ENCODE results near the gene IMPG2. TPM values are rescaled to one million over a fixed set of nuclear protein-coding genes. Genes with fewer than 3 reads are reported as not detected.

IMPG2 gene
- total RNA-seq, 1 donor, result 0.36 TPM

DNA sequence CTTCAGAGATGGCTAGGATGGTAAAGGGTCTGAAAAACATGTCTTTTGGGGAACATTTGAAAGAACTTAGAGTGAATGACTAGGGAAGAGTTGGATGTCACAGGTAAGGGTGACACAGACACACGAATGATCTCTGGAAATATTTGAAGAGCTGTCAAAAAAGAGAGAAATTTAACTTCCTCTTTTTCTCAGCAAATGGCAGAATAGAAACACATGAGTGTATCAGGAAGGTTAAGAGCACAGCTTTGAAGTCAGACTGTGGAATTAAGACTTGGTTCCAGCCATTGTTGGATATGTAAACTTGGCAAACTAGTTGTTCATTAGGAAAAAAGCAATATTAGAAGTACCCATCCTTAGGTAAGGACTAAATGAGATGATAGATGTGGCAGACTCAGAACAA is 117.7 kb downstream of the IMPG2 start:
- DNase-seq (ENCODE audit: insufficient read length, low spot score, missing footprints), result no peak
- H4K20me1 ChIP-seq (ENCODE audit: insufficient read depth, low read length), result no peaks in the 10 kb centered on the region
- TF ChIP-seq, protein P1, sequence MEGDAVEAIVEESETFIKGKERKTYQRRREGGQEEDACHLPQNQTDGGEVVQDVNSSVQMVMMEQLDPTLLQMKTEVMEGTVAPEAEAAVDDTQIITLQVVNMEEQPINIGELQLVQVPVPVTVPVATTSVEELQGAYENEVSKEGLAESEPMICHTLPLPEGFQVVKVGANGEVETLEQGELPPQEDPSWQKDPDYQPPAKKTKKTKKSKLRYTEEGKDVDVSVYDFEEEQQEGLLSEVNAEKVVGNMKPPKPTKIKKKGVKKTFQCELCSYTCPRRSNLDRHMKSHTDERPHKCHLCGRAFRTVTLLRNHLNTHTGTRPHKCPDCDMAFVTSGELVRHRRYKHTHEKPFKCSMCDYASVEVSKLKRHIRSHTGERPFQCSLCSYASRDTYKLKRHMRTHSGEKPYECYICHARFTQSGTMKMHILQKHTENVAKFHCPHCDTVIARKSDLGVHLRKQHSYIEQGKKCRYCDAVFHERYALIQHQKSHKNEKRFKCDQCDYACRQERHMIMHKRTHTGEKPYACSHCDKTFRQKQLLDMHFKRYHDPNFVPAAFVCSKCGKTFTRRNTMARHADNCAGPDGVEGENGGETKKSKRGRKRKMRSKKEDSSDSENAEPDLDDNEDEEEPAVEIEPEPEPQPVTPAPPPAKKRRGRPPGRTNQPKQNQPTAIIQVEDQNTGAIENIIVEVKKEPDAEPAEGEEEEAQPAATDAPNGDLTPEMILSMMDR (IDR thresholded peaks at IDR 0.05; ENCODE audit: extremely low read depth, low read depth, low read length), result no peak
- H3K4me2 ChIP-seq (ENCODE audit: insufficient read depth, low read length), result no peak overlapping the region
- no peaks in the 10 kb centered on the region for H3K27me3 ChIP-seq (ENCODE audit: insufficient read depth, low read length)
- H3K4me3 ChIP-seq (ENCODE audit: insufficient read depth, low read length), result no peak overlapping the region
- no peaks in the 10 kb centered on the region for H3K79me2 ChIP-seq (ENCODE audit: insufficient read depth, low read length)
- H3K36me3 ChIP-seq (ENCODE audit: insufficient read depth, low read length), result no peaks in the 10 kb centered on the region
- peaks cover 7% of the 10 kb centered on the region for H3K4me1 ChIP-seq (ENCODE audit: insufficient read depth, low read length)
- no peaks in the 10 kb centered on the region for H3K9me3 ChIP-seq (ENCODE audit: low read depth, low read length)
- no peak overlapping the region for H3K27ac ChIP-seq (ENCODE audit: low read depth, low read length)
- H2AFZ ChIP-seq (ENCODE audit: low read length), result no peak overlapping the region

DNA sequence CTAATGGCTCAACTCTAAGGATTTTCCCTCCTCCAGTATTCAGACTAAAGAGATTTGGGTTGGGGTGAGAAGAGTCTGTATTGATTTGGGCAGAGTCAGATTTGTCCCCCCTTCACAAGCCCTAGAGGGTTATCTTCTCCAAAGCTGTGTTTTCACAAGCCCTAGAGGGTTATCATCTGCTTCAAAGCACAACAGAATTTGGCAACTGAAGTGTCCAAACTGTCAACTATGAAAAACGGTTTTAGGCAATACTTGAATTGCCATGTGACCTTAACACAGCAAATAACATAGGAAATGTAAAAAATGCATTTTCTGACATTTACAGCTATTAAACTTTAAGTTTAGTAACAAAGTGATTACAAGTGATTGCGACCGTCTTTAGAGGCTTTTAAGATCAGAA is 119.9 kb downstream of the IMPG2 start:
- Histone ChIP-seq H3K79me2 (ENCODE audit: insufficient read depth, low read length) (no peaks in the 10 kb centered on the region), H3K4me3 (ENCODE audit: insufficient read depth, low read length) (no peak overlapping the region), H3K4me1 (ENCODE audit: insufficient read depth, low read length) (peaks cover 13% of the 10 kb centered on the region), H2AFZ (ENCODE audit: low read length) (peak overlapping the region; percentile 0), H3K9me3 (ENCODE audit: low read depth, low read length) (no peaks in the 10 kb centered on the region), H3K36me3 (ENCODE audit: insufficient read depth, low read length) (no peaks in the 10 kb centered on the region), H3K27ac (ENCODE audit: low read depth, low read length) (no peak overlapping the region), H3K4me2 (ENCODE audit: insufficient read depth, low read length) (no peak overlapping the region), H3K27me3 (ENCODE audit: insufficient read depth, low read length) (no peaks in the 10 kb centered on the region), H4K20me1 (ENCODE audit: insufficient read depth, low read length) (no peaks in the 10 kb centered on the region)
- no peak for DNase-seq (ENCODE audit: insufficient read length, low spot score, missing footprints)
- TF ChIP-seq, protein P1 (IDR thresholded peaks at IDR 0.05; ENCODE audit: extremely low read depth, low read depth, low read length), result no peak

DNA sequence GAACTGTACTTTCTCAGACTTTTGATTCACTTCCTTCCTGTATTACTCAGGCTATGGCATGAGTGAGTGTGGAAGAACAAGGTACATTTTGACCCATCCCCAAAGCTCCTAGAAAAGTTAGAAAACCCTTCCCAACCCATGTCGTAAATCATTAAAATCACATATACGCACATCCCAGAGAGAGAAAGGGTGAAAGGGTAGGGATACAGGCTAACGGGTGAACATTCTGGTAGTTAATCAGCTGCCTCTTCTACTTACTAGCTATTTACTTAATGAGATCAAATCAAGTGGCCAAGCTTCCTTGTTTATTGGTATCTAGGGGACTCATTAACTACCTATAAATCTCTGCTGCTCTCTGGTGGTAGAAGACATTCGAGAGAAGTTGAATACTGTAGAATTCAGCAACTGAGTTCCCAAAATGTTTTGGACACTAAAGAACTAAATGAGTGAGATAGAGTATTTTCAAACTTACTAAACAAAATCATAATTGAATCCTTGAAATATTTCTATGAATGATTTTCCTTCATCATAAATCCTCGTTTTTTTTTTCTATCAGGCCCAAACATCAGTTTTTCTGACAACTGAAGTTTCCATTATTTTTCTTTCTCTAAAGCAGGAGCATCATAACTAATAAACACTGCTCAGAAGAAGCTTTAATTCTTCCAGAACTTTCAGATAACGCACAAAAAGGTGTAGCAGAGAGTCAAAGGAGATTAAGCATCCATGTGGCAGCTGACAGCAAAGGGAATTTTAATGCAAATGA is 124.2 kb downstream of the IMPG2 start:
- TF ChIP-seq, protein P1 (IDR thresholded peaks at IDR 0.05; ENCODE audit: extremely low read depth, low read depth, low read length), result peak; percentile 76
- no peak for DNase-seq (ENCODE audit: insufficient read length, low spot score, missing footprints)

DNA sequence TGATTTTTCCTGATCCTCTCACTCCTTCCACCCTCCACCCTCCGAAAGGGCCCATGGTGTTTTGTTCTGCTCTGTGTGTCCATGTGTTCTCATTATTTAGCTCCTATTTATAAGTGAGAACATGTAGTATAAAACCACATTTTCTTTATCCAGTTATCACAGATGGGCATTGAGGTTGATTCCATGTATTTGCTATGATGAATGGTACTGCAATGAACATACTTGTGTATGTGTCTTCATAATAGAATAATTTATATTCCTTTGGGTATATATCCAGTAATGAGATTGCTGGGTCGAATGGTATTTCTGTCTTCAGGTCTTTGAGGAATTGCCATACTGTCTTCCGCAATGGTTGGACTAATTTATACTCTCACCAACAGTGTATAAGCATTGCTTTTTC is 126.0 kb downstream of the IMPG2 start:
- Histone ChIP-seq H3K27me3 (ENCODE audit: insufficient read depth, low read length) (no peaks in the 10 kb centered on the region), H3K9me3 (ENCODE audit: low read depth, low read length) (no peaks in the 10 kb centered on the region), H3K4me2 (ENCODE audit: insufficient read depth, low read length) (no peak overlapping the region), H3K4me3 (ENCODE audit: insufficient read depth, low read length) (no peak overlapping the region), H2AFZ (ENCODE audit: low read length) (no peak overlapping the region), H3K4me1 (ENCODE audit: insufficient read depth, low read length) (peaks cover 42% of the 10 kb centered on the region), H3K36me3 (ENCODE audit: insufficient read depth, low read length) (no peaks in the 10 kb centered on the region), H4K20me1 (ENCODE audit: insufficient read depth, low read length) (no peaks in the 10 kb centered on the region), H3K27ac (ENCODE audit: low read depth, low read length) (peak overlapping the region; percentile 79), H3K79me2 (ENCODE audit: insufficient read depth, low read length) (no peaks in the 10 kb centered on the region)
- TF ChIP-seq, protein P1 (IDR thresholded peaks at IDR 0.05; ENCODE audit: extremely low read depth, low read depth, low read length), result no peak
- DNase-seq (ENCODE audit: insufficient read length, low spot score, missing footprints), result no peak

More for the DNA sequence above, 124.2 kb downstream of the IMPG2 start:
- Histone ChIP-seq H3K27ac (ENCODE audit: low read depth, low read length) (peak overlapping the region; percentile 79), H2AFZ (ENCODE audit: low read length) (peak overlapping the region; percentile 1), H4K20me1 (ENCODE audit: insufficient read depth, low read length) (no peaks in the 10 kb centered on the region), H3K9me3 (ENCODE audit: low read depth, low read length) (no peaks in the 10 kb centered on the region), H3K4me3 (ENCODE audit: insufficient read depth, low read length) (no peak overlapping the region), H3K36me3 (ENCODE audit: insufficient read depth, low read length) (no peaks in the 10 kb centered on the region), H3K4me1 (ENCODE audit: insufficient read depth, low read length) (peaks cover 27% of the 10 kb centered on the region), H3K27me3 (ENCODE audit: insufficient read depth, low read length) (no peaks in the 10 kb centered on the region), H3K79me2 (ENCODE audit: insufficient read depth, low read length) (no peaks in the 10 kb centered on the region), H3K4me2 (ENCODE audit: insufficient read depth, low read length) (no peak overlapping the region)
